ENCODE measurements around the gene GAK. TPM values are rescaled to one million over a fixed set of nuclear protein-coding genes. Genes with fewer than 3 reads are reported as not detected.
"Not testable (repeated sequence)": the region's sequence is repeated elsewhere in the genome, so short reads cannot be mapped to it uniquely, and the experiment has no call there.

The GAK gene
- total RNA-seq, result 178 and 191 TPM in 2 replicates

- intact Hi-C loops (cut with micrococcal nuclease), result loop anchor here (1.0 to 5.0 kb wide), 14 partner anchors 8 to 780 kb away; partner anchors contain the start of genes DGKQ, IDUA, MAEA and PCGF3
These were observed at the start of gene GAK, which contains the start of gene TMEM175 for GRCh38 chr4:931960-932712. Gene GAK (minus strand): TSS chr4:932316. CDS start chr4:932187, 129 bp downstream. Gene TMEM175 (plus strand): TSS chr4:932460. CDS start chr4:947740, 15,280 bp downstream.

DNA sequence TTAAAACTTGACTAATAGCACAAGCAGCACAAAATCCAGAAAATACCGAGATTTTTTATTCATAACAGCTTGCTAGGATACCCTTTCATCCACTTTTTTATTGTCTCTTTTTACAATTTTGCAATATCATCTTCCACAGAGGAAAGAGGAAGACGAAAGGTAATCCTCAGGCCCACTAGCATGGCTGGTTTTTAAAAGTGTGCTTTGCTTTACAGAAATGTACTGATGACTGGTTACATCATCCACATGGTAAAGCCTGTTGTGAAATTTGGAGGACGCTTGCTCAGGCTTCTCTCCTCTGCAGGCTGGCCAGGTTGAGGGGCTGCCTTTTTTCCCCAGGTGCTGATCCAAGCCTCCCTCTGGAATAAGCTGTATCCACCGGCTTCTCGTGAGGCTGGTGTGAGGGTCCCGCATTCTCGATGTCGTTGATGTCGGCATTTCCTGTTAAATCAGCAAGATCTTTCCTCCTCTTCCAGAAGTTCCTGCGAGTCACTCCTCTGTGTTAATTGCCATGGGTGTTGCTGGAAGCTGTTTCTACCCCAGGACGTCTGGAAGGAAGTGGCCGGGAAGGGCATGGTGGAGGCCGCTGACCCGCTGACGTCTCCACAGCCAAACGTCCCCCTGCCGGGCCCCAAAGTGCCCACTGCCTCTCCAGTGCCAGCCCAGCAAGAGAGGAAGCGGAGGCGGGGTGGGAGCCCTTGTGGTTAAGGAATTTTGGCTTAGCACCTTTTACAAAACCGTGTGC, 47.0 kb upstream of the GAK start:
- intact Hi-C loops (cut with micrococcal nuclease), result no loop called here

DNA sequence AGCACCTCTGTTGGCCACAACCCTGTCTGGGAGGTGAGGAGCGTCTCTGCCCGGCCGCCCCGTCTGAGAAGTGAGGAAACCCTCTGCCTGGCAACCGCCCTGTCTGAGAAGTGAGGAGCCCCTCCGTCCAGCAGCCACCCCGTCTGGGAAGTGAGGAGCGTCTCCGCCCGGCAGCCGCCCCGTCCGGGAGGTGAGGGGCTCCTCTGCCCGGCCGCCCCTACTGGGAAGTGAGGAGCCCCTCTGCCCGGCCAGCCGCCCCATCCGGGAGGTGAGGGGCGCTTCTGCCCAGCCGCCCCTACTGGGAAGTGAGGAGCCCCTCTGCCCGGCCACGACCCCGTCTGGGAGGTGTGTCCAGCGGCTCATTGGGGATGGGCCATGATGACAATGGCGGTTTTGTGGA, 43.9 kb upstream of the GAK start:
- intact Hi-C loops (cut with micrococcal nuclease), result not testable (repeated sequence)

- intact Hi-C loops (cut with micrococcal nuclease), result loop anchor here (5.0 kb wide), 1 partner anchor 83 kb away; no protein-coding TSS in a partner anchor
These were observed 42.6 kb upstream of the GAK start for GRCh38 chr4:974668-975067.

GRCh38 chr4:973431-974397, 41.6 kb upstream of the GAK start, which contains the start of gene DGKQ:
Gene DGKQ (minus strand): TSS chr4:973569. CDS start chr4:973482, 87 bp downstream.
- intact Hi-C loops (cut with micrococcal nuclease), result loop anchor here (1.0 to 5.0 kb wide), 9 partner anchors 13 to 636 kb away; partner anchors contain the start of genes ATP5ME, GAK, MYL5 and PCGF3

DNA sequence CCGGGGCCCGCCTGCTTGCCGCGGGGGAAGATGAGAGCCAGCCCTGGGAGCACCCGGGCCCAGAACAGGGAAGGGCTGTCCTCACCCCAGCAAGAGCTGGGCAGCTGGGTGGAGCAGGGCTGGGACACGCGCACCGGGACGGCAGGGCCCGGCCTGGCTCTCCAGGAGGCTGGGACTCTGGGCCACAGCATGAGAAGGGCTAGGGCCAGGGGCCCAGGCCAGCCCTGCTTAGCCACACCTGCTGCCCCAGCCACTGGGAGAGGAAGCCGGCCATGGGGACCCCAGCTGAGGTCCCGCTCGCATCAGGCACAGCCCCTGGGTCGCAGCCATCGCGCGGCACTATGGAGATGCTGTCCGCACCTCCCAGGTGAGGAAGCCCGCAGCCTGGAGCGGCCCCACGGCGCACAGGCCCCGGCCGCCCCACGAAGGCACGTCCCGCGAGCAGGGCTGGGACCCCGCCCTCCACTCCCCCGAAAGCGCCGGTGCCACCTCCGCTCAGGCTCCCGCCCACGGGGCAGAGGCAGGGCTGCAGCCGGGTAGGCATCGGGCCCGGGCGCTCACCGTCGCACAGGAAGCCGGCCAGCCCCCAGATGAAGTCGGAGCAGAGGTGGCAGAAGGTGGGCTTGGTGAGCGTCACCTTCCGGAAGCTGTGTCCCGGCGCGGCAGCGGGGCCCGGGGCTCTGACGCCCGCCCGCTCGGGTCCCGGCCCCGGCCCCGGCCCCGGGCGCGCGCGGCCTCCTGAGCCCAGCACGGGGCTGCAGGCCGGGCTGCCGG, 40.7 kb upstream of the GAK start:
- intact Hi-C loops (cut with micrococcal nuclease), result loop anchor here (1.0 to 5.0 kb wide), 9 partner anchors 13 to 636 kb away; partner anchors contain the start of genes ATP5ME, GAK, MYL5 and PCGF3

GRCh38 chr4:971666-972500, 39.8 kb upstream of the GAK start:
- intact Hi-C loops (cut with micrococcal nuclease), result loop anchor here (2.0 to 5.0 kb wide), 2 partner anchors 85 to 267 kb away; partner anchors contain the start of gene PCGF3

DNA sequence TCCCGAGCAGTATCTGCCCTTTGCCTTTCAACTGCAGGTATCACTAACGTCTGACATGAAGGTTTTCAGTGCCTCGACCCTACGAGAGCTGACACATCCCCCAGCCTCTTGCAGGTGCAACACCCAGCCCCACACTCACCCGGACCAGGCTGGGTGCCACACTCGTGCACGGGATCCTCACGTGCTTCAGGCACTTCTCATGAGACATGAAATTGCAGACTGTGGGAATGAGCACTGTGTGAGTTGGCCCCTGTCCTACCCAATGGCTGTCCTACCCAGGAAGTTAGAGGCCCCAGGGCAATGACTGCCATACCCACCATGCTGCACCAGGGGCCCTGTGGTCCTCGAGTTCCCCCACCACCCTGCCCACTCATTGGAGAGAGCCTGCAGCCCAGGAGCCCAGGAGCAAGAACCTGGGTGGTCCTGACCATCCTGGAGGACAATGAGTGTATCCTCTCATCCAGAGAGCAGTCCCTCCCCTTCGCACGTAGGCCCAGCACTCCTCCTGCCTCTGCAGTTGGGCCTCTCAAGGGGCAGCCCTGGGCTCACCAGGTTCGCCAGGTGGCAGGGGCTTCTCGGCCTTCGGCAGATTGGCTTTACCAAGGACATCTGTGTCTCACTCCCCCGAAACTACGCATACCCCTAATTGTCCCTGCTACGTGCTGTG, 38.9 kb upstream of the GAK start:
- intact Hi-C loops (cut with micrococcal nuclease), result loop anchor here (5.0 kb wide), 1 partner anchor 86 kb away; no protein-coding TSS in a partner anchor

DNA sequence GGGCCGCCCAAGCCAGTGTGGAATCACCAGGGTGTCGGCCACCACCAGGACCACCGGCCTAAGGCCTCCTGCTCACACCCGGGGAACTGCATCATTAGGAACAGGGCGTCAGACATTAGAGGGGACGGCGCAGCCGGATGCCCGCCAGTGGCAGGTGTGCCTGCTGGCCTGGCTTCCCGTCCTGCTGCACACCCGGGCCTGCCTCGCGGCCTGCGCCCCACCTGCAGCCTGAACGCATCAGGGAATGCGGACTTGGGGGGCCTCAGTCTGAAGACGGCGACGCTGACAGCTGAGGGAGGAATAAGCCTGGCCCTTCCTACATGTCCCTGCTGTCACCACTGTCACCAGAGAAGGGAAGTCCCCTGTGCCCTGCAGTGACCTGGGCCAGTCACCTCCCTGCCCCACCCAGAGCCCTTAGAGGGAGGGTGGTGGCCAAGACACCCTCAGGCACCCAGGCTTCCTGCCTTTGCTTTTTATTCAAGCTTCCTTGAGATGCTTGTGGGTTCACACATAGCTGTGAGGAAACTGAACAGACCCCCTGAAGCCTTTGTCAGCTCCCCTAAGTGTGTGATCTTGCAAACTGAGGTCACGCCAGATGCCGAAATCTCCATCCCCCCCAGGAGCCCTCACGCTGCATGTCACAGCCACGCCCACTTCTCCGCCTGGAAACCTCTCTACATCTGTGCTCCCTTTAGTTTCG, 38.1 kb upstream of the GAK start:
- intact Hi-C loops (cut with micrococcal nuclease), result loop anchor here (5.0 kb wide), 1 partner anchor 87 kb away; no protein-coding TSS in a partner anchor

- intact Hi-C loops (cut with micrococcal nuclease), result no loop called here
These were observed 36.7 kb upstream of the GAK start for GRCh38 chr4:968621-969394.

DNA sequence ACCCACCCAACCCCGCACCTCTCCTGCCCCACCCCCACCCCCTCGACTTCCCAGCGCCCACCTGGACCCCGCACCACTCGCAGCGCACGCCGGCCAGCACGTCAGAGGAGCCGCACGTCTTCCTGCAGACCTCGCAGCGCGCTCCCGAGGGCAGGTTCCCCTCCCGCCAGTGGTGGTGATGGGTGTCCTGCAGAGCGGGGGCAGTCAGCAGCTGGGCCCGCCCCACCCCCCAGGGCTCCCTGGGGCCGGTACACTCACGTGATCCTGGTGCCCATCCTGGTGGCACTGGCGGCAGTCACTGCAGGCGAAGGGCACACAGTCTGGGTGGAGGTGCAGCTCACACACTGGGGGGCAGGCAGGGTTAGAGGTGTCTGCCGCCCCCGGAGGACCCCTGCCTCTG, 36.1 kb upstream of the GAK start:
- intact Hi-C loops (cut with micrococcal nuclease), result no loop called here

DNA sequence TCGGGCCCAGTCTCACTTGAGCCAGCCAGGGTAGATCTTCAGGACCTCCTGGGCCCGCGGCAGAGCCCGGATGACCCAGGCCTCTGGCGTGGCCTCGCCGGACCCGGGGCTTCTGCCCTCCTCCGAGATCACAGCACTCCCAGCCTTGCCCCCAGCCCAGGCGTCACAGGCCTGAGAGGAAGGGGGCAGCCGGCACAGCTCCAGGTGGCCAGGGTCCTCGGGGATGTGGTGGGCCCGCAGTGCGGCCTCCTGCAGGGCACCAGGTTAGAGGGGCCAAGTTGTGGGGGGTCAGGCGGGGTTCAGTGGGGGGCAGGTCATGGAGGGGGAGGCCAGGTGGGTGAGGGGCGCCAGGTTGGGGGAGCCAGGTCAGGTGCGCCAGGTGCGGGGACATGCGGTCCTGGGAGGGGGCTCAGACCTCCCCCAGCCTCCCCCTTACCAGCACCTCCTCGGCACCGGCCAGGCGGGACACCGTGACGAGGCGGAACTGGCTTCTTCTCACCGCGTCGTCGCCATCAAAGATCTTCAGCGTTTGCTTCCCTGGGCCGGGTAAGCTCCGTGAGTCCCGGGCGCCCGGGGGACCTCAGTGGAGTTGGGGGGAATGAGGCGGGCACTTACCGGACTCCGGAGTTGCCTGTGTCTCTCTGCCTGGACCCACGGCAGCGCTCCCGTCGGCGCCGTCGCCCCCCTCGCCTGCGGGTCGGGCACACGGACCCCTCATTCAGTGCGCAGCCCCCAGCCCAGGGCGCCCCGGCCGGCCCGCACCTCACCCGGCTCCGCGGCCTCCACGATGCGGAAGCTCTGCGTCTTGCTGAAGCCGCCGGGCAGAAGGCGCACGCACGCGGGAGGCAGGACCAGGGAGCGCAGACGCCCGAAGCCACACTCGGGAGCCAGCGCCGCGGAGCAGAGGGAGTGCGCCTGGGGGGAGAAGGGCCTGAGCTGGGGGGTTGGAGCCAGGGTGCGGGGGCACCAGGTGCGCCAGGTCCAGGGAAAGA, 35.3 kb upstream of the GAK start:
- intact Hi-C loops (cut with micrococcal nuclease), result no loop called here

DNA sequence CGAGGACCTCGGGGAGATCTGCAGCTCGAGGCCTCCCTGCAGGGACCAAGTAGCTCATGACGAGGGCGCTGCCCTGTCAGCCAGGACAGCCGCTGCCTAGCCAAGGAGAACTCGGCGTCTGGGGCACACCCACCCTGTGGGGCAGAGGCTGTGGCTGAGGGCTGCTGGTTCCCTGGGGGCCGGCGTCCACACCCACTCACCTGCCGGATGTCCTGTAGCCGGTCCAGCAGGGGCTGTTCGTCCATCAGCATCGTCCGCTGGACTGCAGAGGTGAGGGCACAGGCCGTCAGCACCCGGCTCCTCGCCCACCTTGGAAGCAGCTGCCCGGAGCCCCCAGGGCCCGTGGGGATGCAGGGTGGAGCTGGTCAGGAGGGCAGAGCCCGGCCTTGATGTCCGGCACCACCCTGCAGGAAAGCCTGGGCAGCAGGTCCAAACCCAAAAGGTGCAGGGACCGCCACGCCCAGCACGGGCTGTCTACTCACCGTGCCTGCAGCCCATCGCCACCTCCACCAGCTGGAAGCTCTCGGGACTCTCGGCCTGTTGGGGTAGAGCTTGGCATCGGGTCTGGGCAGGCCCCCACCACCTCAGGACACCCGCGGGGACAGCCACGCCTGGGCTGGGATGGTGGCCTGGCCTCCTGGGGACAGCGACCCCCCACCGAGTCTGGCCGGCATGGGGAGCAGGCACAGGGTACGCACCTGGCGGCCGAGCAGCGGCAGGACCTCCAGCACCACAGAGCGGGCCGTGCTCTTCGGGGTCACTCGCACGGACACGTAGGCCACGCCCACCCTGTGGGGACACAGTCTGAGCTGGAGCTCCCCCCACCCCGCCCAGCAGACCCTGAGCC, 34.4 kb upstream of the GAK start:
- intact Hi-C loops (cut with micrococcal nuclease), result no loop called here

GRCh38 chr4:965766-966134, 33.6 kb upstream of the GAK start:
- intact Hi-C loops (cut with micrococcal nuclease), result no loop called here
